ENCODE data around the gene ZNF221.

- TF ChIP-seq POLR2A (IDR thresholded peaks at IDR 0.05; ENCODE audit: low read length) = no peak
- TF ChIP-seq GATA1 (IDR thresholded peaks at IDR 0.05; ENCODE audit: low read depth, low read length) = no peak
These were observed 51.2 kb downstream of the ZNF221 start for GRCh38 chr19:44002212-44002565.

Data from erythroblast (primary cell).